COLO668 (cell line): ENCODE results near the gene ZNF180.
"Not testable (repeated sequence)": the region's sequence is repeated elsewhere in the genome, so short reads cannot be mapped to it uniquely, and the experiment has no call there.

Experiments used
- DNase-seq: peaks from one replicate; lab custom pipeline; 2025; ENCODE audit not compliant: unreplicated experiment; lab: John Stamatoyannopoulos, UW

Gene ZNF180

GRCh38 chr19:44499962-44500949 lies at the start of gene ZNF180:
ZNF180 (minus strand) TSS chr19:44500522; CDS start chr19:44497334, 3,188 bp downstream.
- DNase-seq: peak; percentile 95

GRCh38 chr19:44549507-44549906 lies 49.2 kb upstream of the ZNF180 start:
- DNase-seq: no peak

- no peak for DNase-seq
These were observed 48.4 kb upstream of the ZNF180 start for GRCh38 chr19:44548736-44549135.

GRCh38 chr19:44544031-44544430 lies 43.7 kb upstream of the ZNF180 start:
- no peak for DNase-seq

GRCh38 chr19:44542671-44543070 lies 42.3 kb upstream of the ZNF180 start:
- no peak for DNase-seq

GRCh38 chr19:44540736-44541135 lies 40.4 kb upstream of the ZNF180 start:
- no peak for DNase-seq

GRCh38 chr19:44539991-44540390 lies 39.7 kb upstream of the ZNF180 start:
- no peak for DNase-seq

GRCh38 chr19:44539236-44539826 lies 39.0 kb upstream of the ZNF180 start:
- no peak for DNase-seq

- not testable (repeated sequence) for DNase-seq
These were observed 35.0 kb upstream of the ZNF180 start for GRCh38 chr19:44535361-44535760.

GRCh38 chr19:44532819-44533218 lies 32.5 kb upstream of the ZNF180 start:
- DNase-seq: no peak

- DNase-seq: no peak
These were observed 30.5 kb upstream of the ZNF180 start for GRCh38 chr19:44530777-44531176.

- DNase-seq: no peak
These were observed 29.2 kb upstream of the ZNF180 start, which contains the start of gene CEACAM20 for GRCh38 chr19:44529536-44529935. CEACAM20 (minus strand) TSS chr19:44529675; CDS start chr19:44529509, 166 bp downstream.

GRCh38 chr19:44527554-44527953 lies 27.2 kb upstream of the ZNF180 start:
- DNase-seq: no peak

GRCh38 chr19:44525721-44526430 lies 25.6 kb upstream of the ZNF180 start:
- DNase-seq: no peak

GRCh38 chr19:44521370-44521769 lies 21.0 kb upstream of the ZNF180 start:
- DNase-seq: no peak

GRCh38 chr19:44517146-44517545 lies 16.8 kb upstream of the ZNF180 start:
- DNase-seq: no peak

GRCh38 chr19:44515907-44516306 lies 15.6 kb upstream of the ZNF180 start:
- no peak for DNase-seq

- DNase-seq: no peak
These were observed 14.7 kb upstream of the ZNF180 start for GRCh38 chr19:44515031-44515430.

GRCh38 chr19:44512326-44513298 lies 12.3 kb upstream of the ZNF180 start:
- peak; percentile 26 for DNase-seq

- no peak for DNase-seq
These were observed 9.2 kb upstream of the ZNF180 start for GRCh38 chr19:44509478-44509877.
